CD4-positive, alpha-beta T cell treated with Interleukin-2 at 100 ng/mL for 4 hours (primary cell): ENCODE results near the gene DRD1.
"Not testable (repeated sequence)": the region's sequence is repeated elsewhere in the genome, so short reads cannot be mapped to it uniquely, and the experiment has no call there.

Source experiments
- DNase-seq: peaks from one replicate; pipeline ENCODE4 v3.0.0-alpha.2; 2020; ENCODE audit warnings: low spot score

Gene DRD1

DNA sequence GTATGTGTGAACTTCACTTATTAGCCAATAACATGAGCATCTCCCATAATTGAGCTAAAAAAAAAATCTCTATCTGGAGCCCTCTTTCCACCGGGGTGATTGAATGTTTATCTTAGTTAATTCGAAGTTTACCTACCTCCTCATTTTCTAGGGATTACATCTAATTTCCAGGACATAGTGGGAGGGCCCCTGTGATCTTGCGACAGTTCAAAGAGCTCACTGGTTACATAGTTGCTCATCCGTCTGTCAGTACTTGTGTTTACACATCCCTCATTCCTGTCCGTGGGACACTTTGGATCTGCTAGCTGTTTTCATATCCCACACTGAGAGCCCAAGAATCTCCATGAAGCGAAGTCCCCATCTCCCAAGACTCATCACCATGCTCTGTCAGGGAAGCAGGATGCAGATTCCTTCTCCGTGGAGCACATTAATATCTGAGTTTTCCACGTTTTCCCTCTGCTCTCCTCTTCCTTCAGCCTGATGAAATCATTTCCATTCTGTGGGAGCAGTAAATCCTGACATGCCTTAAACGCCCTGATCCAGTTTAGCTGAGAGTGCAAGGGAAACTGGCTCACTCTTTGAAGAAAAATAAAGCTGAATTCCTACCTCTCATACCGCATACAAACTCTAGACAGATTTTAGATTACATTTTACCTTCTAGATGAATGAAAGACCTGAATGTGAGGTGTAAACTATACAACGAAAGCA, 24.2 kb upstream of the DRD1 start:
- DNase-seq: no peak

DNA sequence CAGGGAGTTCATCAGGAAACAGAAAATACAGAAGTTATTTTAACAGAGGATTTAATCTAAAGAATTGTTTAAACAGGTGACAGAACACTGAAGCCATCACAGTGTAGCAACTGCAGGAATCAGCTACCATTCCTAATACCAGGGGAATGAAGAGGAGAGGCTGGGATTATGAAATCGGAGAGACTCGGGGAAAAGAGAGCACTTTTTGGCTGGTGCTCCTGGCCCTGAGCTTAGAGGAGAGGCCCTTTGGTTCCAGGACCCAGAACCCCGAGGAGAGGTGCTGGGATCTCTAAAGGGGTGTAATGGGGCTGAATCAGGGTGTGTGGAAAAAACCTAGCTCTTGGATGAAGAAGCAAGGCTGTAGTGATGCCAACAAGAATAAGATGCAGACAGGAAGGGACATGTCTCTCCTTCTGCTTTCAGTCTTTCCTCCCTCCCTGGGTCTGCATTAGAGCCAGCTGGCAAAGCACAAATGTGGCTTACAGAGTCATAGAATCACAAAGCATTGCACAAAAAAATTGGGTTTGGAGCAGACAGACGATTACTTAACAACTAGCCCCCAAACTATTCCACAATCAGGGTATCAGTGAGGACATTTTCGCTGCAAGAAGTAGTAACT, 22.8 kb upstream of the DRD1 start:
- no peak for DNase-seq

DNA sequence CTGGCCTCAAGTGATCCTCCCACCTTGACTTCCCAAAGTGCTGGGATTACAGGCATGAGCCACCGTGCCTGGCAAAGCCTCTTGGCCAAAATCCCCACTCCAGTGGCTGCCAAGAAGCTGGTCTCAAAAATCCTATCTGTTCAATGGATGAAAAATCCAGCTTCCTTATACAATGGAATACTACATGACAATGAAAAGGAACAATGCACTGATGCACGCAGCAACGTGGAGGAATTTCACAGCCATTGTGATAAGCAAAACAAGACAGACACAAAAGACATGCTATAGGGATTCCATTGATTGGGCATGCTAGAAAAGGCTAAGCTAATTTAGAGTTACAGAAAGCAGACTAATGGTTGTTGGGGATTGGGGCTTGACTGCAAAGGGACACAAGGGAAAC, 21.3 kb upstream of the DRD1 start:
- DNase-seq: no peak

DNA sequence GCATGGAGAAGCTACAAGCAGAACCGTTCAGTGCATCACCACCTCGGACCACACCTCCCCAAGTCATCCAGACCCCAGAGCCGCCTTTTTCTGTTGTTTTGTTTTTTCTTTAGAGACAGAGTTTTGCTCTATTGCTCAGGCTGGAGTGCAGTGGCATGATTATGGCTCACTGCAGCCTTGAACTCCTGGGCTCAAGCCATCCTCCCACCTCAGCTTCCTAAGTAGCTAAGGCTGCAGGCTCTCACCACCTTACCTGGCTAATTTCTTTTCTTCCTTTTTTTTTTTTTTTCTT, 20.9 kb upstream of the DRD1 start:
- no peak for DNase-seq

DNA sequence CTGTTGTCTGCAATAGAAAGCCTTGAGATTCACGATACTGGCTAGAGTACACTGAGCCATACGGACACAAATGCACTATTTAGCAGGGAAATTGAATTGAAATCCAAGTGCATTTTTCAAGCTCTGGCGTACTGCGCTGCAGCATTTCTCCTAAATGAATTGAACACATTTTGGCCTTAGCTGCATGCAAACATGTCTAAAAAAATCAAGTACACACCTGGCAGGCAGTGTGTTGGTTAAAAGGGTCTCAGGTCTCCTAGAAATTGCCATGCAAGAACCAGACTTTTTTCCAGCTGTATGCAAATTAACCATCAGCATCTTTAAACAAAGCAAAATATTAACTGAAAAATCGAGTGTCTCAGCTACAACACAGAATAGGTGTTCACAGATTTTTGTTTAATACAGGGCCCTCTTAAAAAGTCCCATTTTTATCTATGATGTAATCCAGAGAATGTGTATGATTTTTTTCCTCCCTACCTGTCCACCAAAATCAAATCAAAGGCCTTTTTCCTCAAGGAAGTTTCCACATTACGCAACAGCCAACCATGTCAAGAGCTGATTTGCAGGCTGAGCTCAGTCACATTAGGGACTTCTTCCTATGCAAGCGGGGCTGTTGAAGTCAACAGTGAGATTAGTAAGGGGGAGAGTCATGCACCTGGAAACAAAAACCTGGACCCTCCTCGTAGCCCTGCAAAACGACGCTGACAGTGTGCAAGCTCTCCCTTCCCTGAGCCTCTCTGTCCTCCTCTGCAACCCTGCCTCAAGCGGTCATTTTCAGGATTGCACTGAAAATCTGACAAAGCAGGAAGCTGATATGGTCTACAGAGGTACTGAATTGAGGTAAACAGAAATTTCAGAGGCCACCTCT, 20.3 kb upstream of the DRD1 start:
- DNase-seq: peak; percentile 72

DNA sequence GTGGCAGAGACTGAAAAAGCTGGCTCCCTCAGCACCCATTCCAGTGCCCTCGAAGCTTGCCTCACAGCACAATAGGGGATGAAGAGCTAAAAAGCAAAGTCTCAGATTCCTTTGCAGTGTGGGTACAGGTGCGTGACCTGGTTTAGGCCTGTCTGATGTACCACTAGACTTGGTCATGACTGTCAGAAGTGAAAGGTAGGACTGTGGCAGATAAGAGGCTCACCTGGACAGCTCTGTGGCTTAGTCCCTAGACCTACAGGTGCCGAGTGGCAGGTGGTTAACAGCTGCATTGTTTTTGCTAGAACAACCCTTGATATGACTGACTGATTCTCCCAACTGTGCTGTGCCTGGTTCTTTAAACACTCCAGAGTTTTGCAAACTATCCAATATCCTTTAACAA, 19.7 kb upstream of the DRD1 start:
- no peak for DNase-seq

DNA sequence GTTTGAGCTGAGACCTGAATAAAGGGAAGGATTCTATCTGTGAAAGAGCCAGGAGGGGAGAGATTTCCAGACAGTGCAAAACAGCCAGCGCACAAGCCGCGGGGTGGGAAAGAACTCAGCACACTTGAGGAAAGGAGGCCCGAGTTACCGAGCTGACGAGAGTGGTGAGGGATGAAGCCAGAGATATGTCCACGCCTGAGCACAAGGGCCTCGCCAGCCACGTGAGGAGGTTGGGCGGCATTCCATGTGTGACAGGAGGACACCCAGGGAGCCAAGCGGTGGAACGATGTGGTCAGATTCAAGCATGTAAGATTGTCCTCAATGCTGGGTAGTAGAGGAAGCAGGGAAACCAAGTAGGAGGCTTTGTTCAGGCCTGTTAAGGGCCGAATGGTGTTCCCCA, 17.4 kb upstream of the DRD1 start:
- no peak for DNase-seq

DNA sequence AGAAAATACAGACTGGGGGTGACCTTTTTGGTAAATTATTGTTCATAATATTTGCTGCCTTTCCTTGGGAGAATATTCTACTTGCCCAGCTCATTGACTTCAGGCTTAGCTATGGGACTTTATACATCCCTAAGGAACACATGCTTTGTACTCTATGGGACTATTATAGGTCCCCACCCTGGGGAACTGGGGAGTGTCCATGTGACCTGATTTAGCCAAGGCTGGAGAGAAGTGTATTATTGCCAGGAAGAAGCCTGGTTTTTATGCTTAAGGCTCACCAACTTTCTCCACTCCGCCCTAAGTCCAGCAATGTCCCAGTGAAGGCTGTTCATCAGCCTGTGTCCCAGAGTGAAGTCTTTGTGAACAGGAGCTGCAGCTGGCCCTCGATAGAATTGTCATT, 16.6 kb upstream of the DRD1 start:
- DNase-seq: no peak

DNA sequence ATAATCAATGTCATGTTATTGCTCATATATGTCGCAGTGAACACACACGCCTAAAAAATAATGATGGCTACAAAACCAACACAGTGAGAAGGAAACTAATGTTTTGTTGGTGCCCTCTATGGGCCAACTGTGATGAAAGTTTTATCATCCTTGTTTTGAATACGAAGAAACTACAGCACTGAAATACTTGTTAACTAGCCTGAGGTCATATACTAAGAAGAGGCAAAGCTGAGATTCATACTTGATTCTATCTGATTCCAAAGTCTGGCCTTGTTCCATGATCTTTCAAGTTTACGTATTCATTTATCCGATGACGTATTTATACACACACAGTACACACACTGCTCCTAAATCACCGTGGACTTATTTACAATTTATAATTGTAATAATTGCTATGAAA, 16.1 kb upstream of the DRD1 start:
- peak; percentile 5 for DNase-seq

DNA sequence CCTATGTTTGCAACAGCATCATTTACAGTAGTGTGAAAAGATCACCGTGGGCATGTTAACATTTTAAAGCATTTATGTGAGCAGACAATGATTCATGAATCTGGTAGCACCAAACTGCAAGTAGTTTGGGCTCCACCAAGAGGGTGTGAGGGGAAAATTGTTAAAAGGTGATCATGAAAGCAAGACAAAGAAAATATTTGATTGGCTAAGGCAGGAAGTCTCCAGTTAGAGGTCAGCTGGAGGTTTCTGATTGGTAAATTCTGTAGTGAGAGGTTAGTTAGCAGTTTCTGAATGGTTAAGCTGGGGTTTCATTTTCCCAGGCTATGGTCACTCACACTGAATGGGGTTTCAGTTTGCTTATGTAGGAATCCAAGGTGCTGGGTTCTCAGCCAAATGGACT, 13.5 kb upstream of the DRD1 start:
- no peak for DNase-seq

DNA sequence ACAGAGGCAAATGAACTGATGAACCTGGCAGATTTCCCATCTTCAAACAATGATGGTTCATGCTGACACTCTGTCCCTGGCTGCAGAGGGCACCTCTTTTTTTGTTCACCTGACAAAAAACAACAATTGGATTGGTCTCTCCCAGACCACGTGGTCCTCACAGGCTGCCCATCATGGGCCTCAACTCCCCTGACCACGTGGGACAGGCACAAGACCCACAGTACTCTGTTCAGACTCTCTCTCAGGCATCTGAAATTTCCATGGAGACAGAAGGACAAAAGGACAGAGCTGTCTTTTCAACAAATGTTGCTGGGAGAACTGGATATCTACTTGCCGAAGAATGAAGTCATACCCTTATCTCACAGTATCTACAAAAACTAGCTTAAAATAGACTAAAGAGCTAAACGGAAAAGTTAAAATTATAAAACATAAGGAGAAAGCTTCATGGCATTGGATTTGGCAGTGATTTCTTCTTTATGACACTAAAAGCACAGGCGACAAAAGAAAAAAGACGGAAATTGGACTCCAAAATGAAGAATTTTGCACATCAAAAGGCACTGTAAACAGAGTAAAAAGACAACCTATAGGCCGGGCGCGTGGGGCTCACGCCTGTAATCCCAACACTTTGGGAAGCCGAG, 12.2 kb upstream of the DRD1 start:
- no peak for DNase-seq

DNA sequence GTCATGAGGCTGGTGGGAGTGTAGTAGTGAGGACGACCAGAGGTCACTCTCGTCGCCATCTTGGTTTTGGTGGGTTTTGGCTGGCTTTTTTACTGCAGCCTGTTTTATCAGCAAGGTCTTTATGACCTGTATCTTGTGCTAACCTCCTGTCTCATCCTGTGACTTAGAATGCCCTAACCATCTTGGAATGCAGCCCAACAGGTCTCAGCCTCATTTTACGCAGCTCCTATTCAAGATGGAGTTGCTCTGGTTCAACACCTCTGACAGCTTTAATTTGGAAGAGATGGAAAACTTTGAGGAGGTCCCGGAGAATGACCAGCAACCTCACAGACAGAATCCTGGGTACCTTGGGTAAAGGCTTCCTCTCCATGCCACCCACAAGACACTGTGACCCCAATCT, 10.4 kb upstream of the DRD1 start:
- not testable (repeated sequence) for DNase-seq

DNA sequence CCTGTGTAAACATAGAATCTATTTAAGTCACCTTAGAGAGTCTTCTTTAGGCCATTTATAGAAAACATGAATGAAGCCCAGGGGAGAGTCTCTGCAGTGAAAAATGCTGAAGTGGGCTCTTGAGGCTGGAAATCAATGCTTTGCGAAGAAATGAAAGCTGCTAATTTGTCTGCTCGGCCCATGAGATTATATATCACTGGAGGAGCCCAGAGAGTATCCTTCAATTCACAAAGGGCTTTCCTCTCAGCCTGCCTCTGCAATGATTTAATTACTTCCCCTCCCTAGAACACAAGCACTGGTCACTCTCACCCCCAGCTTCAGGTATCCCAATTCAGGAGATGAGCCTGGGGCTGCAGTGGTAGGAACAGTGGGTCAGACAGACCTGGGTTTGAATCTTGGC, 8.2 kb upstream of the DRD1 start:
- no peak for DNase-seq

DNA sequence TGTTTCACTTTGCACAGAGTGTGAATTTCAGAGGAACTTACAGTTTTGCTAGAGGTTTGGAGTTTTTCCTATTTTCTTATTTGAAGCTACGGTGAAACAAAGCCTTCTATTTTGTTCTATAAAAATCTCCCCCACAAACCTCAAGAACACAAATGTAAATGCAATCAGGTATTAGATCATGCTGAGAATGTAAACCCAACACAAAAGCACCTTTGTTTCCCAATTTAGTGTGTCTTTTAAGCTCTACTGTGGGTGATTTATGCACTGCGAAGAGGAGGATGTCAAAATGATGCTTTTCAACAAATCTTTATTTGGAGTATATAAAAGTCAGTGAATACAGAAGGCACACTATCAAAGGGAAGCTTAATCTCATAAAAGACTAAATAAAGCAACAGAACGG, 4.3 kb upstream of the DRD1 start:
- DNase-seq: no peak

DNA sequence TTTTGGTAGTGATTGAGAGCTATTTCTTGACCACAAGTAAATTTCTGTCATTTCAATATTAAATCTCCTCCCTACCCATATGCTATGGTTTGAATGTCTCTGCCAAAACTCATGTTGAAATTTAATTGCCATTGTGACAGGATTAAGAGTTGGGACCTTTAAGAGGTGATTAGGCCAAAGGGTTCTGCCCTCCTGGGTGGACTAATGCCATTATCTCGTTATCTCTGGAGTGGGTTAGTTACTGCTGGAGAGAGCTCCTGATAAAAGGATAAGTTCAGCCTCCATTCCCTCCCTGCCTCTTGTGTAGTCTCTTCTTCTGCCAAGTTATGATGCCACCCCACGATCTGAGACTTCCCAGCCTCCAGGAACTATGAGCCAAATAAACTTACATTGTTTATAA, 3.6 kb upstream of the DRD1 start:
- no peak for DNase-seq

DNA sequence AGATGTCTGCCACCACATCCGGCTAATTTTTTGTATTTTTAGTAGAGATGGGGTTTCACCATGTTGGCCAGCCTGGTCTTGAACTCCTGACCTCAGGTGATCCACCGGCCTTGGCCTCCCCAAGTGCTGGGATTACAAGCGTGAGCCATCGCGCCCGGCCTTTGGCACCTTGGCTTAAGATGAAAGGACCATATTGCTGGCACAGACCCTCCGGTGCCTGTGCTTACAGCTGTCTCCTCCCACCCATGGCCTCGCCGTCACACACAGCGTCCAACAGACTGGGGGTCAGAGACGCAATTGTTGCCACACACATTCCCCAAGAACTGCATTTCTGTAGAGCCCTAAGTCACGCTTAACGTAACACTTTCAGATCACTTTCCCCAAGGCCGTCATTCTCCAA, 2.4 kb upstream of the DRD1 start:
- DNase-seq: not testable (repeated sequence)

DNA sequence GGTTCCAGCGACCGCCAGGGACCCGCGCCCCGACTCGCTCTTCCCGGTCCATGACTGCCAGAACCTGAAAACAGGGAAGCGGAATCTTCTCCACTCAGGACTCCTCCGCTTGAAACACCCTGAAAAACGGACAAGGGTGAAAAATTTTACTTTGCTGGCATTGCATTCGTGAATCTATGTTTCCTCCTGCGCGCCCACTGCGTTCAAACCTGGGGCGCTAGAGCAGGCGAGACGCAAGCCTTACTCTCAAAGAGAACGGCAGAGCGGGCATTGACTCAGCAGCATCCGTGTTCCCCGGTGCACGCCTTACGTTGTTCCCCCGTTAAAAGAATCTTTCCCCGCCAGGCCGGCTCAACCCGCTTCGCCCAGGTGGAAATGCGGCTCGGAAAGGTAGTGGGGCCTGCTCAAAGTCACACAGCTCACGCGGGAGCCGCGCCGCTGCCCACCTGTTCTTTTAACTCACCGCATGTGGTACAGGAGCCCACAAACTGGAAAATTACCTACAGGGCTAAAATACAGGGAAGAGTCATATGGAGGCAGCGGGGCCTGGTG, 999 bp upstream of the DRD1 start:
- DNase-seq: no peak

DNA sequence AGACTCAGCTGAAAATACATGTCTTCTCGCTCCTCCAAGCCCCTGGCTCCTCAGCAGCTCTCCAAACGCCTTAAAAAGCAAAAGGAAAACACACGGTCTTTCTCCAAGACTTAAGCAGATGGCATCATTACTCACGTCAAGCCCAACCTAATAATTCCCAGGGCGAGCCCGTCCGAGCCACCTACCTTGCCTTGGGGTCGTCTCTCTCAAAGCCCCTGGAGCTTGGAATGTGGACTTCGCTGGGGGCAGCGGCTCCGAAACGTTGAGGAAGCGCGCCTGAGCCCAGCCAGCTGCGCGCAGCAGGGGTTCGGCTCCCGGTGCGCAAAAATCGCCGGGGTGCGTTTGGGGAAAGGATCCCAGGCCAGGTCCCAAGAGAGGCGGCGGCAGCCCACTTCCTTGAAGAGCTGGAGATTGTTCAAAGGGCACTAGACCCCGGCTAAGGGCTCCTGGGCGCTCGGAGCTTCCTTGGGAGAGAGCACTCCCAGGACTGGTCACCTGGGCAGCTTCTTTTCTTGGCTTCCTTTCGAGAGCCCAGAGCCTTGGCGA, 395 bp downstream of the DRD1 start:
- no peak for DNase-seq

DNA sequence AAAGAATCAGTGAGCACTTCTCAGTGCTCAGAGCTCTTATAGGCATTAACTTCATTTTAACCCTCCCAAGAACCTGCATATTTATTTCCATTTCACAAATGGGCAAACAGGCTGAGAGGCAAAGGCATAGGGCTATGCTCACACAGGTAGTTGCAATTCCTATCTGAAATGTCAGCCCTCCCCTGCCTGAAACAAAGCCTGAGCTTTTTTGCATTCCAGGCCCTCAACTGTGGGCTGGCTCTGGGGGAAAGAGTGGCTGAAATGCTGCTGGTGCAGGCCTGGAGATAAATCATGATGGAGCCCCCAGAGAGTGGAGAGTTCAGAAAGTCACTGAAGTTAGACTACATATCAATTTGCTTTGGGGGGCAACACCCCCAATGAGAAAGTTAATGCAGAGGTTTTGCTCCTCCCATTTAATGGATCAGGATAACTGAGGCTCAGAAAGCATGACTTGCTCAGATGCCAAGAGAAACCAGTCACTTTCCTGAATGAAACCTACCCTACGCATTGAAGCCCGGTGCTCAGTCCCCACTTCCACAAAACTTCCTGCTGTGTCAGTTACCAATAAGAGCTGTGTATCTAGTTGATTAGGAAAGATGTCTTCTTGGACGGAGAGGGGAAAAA, 5.6 kb downstream of the DRD1 start:
- DNase-seq: no peak

DNA sequence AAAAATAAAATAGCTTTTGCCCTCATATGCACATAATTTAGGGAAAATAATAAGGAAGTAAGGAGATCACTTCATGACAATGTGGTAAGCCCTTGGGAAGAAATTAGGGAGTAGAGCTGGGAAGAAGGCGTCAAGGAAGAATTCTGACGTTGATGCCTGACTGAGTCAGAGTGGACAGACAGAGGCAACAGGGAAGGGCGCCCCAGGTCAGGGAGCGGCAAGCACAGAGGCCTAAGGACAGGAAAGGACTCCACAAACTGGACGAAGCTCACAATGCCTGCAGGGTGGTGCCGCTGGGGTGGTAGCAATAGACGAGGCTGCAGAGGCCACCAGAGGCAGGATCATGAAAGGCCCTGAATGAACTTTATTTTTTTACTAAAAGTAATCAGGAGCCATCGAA, 7.6 kb downstream of the DRD1 start:
- DNase-seq: no peak

DNA sequence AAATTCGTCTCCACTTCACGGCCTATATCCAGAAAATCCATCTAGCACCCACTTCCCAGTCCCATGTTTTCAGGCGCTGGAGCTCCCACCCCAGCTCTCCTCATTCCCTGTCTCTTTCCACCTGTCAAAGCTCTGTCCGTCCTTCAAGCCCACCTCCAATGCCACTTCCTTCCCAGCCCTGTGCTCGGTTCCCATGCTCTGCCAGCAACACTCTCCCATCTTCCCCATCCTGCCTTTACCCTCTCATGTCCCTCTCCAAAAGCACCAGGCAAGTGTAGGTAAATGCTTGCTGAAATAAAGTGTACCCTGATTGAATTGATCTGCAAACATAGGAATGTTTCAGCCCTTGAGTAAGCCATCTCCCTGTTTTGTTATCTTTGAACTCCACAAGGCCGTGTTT, 9.2 kb downstream of the DRD1 start:
- DNase-seq: no peak

DNA sequence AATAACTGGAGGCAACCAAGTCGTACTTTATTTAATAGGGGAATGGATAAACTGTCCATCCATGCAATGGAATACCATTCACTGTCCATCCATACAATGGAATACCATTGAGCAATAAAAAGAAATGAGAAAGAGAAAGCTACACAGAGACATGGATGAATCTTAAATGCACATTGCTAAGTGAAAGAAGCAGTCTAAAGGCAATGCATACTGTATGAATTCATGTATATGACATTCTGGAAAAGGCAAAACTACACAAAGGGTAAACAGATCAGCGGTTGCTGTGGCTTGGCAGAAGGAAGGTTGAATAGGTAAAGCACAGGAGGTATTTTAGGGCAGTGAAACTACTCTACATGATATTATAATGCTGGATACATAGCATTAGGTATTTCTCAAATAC, 16.2 kb downstream of the DRD1 start:
- DNase-seq: no peak
